GM12865 (cell line): Measurements from ENCODE around the gene RPEL1.

Source experiments
- DNase-seq: peaks from one replicate; pipeline ENCODE4 v3.0.0; 2010; ENCODE audit warnings: low read depth
- H3K4me3 ChIP-seq: 2 replicates; pipeline ENCODE4 v1.5.1; 2011; ENCODE audit warnings: mild to moderate bottlenecking, low read depth, low read length, control low read depth
- CTCF ChIP-seq: IDR thresholded peaks from 2 replicates; pipeline ENCODE4 v1.5.1; 2011; ENCODE audit warnings: low read length, control low read depth, low read depth, inconsistent platforms; ENCODE audit not compliant: insufficient read depth; ENCODE audit errors: missing control alignments

RPEL1 gene

GRCh38 chr10:103238506-103239252 is 7.0 kb upstream of the RPEL1 start:
- no peak for DNase-seq
- TF ChIP-seq CTCF: no peak
- H3K4me3 ChIP-seq: no peak overlapping the region

GRCh38 chr10:103241262-103242011 is 4.2 kb upstream of the RPEL1 start:
- no peak for DNase-seq
- no peak overlapping the region for H3K4me3 ChIP-seq

GRCh38 chr10:103244666-103245271 is 918 bp upstream of the RPEL1 start:
- DNase-seq: peak; percentile 81
- peak; percentile 97 for TF ChIP-seq CTCF
- no peak overlapping the region for H3K4me3 ChIP-seq

More at GRCh38 chr10:103241262-103242011, 4.2 kb upstream of the RPEL1 start:
- TF ChIP-seq CTCF: no peak

GRCh38 chr10:103246324-103246723 is 637 bp downstream of the RPEL1 start:
- H3K4me3 ChIP-seq: no peak overlapping the region
- no peak for TF ChIP-seq CTCF
- DNase-seq: no peak

GRCh38 chr10:103254113-103254512 is 8.4 kb downstream of the RPEL1 start:
- no peak for TF ChIP-seq CTCF
- DNase-seq: no peak
- H3K4me3 ChIP-seq: no peak overlapping the region

GRCh38 chr10:103254538-103255325 is 9.0 kb downstream of the RPEL1 start:
- no peak for TF ChIP-seq CTCF
- no peak for DNase-seq

More at GRCh38 chr10:103254538-103255325, 9.0 kb downstream of the RPEL1 start:
- H3K4me3 ChIP-seq: no peak overlapping the region
